Bone marrow (tissue), 2 donors: ENCODE measurements around the gene DDX49.

Source experiments
- DNase-seq, 2 donors: peaks; one replicate each; lab custom pipeline; 2025; lab: John Stamatoyannopoulos, UW

Gene DDX49

GRCh38 chr19:18969931-18970659, 50.6 kb downstream of the DDX49 start:
- no peak for DNase-seq

GRCh38 chr19:18972301-18972811, 52.8 kb downstream of the DDX49 start:
- peak; percentile 34 to 40 for DNase-seq

DNA sequence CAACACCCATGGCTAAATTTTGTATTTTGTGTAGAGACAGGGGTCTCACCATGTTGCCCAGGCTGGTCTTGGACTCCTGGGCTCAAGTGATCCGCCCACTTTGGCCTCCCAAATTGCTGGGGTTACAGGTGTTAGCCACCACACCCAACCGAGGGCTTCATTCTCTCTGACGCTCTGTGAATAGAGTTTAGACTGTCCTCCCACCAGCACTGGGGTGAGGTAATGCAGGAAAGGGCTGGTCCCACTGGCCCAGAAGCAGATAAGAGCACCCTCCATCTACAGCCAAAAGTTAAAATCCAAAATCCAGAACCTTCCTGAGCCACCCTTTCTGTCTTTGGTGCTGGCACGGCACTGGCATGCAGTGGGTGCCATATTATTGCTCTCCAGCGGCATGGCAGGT, 53.3 kb downstream of the DDX49 start:
- DNase-seq: no peak

- DNase-seq: no peak
Measured at GRCh38 chr19:18975011-18975410, 55.5 kb downstream of the DDX49 start.

GRCh38 chr19:18975869-18976268, 56.4 kb downstream of the DDX49 start:
- DNase-seq: no peak
